PC-9 (cell line): ENCODE data around the gene MYO5C. TPM values are rescaled to one million over a fixed set of nuclear protein-coding genes. Genes with fewer than 3 reads are reported as not detected.

ENCODE experiments used
- BruUV-seq: library from RNA; stranded (reverse); fragments of 400-500 nt; replicated peaks from 2 replicates; lab custom pipeline; 2021; lab: Mats Ljungman, UMichigan
- CTCF ChIA-PET: fragments of 300-600 bp; sonication (Branson Sonifier 250); formaldehyde crosslinking; loops from one replicate; lab custom pipeline; 2022; ENCODE audit warnings: antibody characterized with exemption; lab: Charles Lee
- POLR2A ChIA-PET: fragments of 300-600 bp; sonication (Branson Sonifier 250); formaldehyde crosslinking; loops from one replicate; lab custom pipeline; 2022; ENCODE audit warnings: antibody characterized with exemption; ENCODE audit not compliant: unreplicated experiment; lab: Charles Lee
- DNase-seq, 2 experiments: peaks; one replicate each; pipeline versions ENCODE4 v3.0.0 to v3.0.0-alpha.2; 2015 to 2022; ENCODE audit warnings: mixed read lengths in 1 of 2
- H2AFZ ChIP-seq: fragments of 200-600 bp; sonication (generic); 2 replicates; pipeline ENCODE4 v1.8.1; 2017; ENCODE audit warnings: antibody characterized with exemption
- H3F3A ChIP-seq: fragments of 200-600 bp; sonication (generic); 2 replicates; pipeline ENCODE4 v1.8.1; 2017; ENCODE audit warnings: antibody characterized with exemption, mild to moderate bottlenecking, low read depth; ENCODE audit not compliant: insufficient read depth
- H3K27ac ChIP-seq: fragments of 200-600 bp; sonication (generic); 2 replicates; pipeline ENCODE4 v1.6.1; 2016; ENCODE audit warnings: mixed run types
- H3K27me3 ChIP-seq: fragments of 200-600 bp; sonication (generic); 2 replicates; pipeline ENCODE4 v1.6.1; 2016; ENCODE audit warnings: low read depth, mixed run types; ENCODE audit not compliant: insufficient read depth
- H3K36me3 ChIP-seq: fragments of 200-600 bp; sonication (generic); 2 replicates; pipeline ENCODE4 v1.6.1; 2016; ENCODE audit warnings: low read depth, mixed run types
- H3K4me1 ChIP-seq: fragments of 200-600 bp; sonication (generic); replicated peaks from 2 replicates; pipeline ENCODE4 v1.6.1; 2016; ENCODE audit warnings: mixed run types; ENCODE audit not compliant: insufficient read depth
- H3K4me2 ChIP-seq: fragments of 200-600 bp; sonication (generic); 2 replicates; pipeline ENCODE4 v1.6.1; 2017; ENCODE audit warnings: mixed run types
- H3K4me3 ChIP-seq: fragments of 200-600 bp; sonication (generic); 2 replicates; pipeline ENCODE4 v1.6.1; 2016; ENCODE audit warnings: mixed run types
- H3K79me2 ChIP-seq: fragments of 200-600 bp; sonication (generic); 2 replicates; pipeline ENCODE4 v1.6.1; 2017; ENCODE audit warnings: low read depth, mixed run types
- H3K9me2 ChIP-seq: fragments of 200-600 bp; sonication (generic); 2 replicates; pipeline ENCODE4 v1.8.1; 2017; ENCODE audit warnings: mild to moderate bottlenecking; ENCODE audit not compliant: insufficient read depth
- H3K9me3 ChIP-seq: fragments of 200-600 bp; sonication (generic); 2 replicates; pipeline ENCODE4 v1.8.1; 2016; ENCODE audit warnings: low read depth; ENCODE audit not compliant: insufficient read depth
- H4K20me1 ChIP-seq: fragments of 200-600 bp; sonication (generic); 2 replicates; pipeline ENCODE4 v1.8.1; 2017; ENCODE audit not compliant: insufficient read depth
- EZH2 ChIP-seq: fragments of 200-600 bp; sonication (generic); IDR thresholded peaks from 2 replicates; pipeline ENCODE4 v1.8.0; 2017; ENCODE audit warnings: antibody characterized with exemption, low read depth
- intact Hi-C: fragments of 100-400 bp; cut with micrococcal nuclease; formaldehyde crosslinking; loops from one replicate; pipeline ENCODE4 v1.10.0; 2022; ENCODE audit not compliant: unreplicated experiment
- total RNA-seq: library from RNA; stranded (reverse); gene quantifications from 2 replicates; pipeline ENCODE4 v1.2.3, GENCODE V29; 2021
- TF ChIP-seq, protein P1 (sequence below): fragments of 200-600 bp; sonication (generic); conservative IDR thresholded peaks from 2 replicates; pipeline ENCODE4 v1.6.1; 2017; ENCODE audit warnings: mixed run types, antibody characterized with exemption, mild to moderate bottlenecking, moderate library complexity

The MYO5C gene
- total RNA-seq, 1 experiment from 2014 or later: 41.1 TPM

DNA sequence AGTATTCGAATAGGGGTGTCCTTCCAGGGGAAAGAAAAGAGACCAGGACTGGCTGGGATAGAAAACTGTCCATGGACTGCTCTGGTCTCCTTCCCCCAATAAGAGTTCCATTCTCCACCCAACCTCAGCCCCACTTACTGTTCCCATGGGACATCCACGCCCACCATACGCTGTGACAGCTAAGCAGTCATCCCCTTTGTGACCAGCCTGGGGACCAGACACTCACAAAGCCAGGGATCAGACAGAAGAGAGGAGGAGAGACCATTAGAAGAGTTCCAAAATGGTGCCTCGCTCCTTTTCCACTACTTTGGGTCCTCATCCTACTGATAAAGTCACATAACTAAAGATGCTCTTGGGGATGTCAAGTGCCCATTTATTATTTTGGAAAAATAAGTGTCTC lies 76.8 kb downstream of the MYO5C start:
- DNase-seq: no peak
- no peaks in the 10 kb centered on the region for H4K20me1 ChIP-seq
- no peak overlapping the region for H2AFZ ChIP-seq
- no peaks in the 10 kb centered on the region for H3F3A ChIP-seq
- H3K27ac ChIP-seq: no peak overlapping the region
- no TSS peak for BruUV-seq
- no peaks in the 10 kb centered on the region; the same call in 1 of the 2 replicates for H3K36me3 ChIP-seq
- ChIA-PET POLR2A (no interaction called here), CTCF (no interaction called here)
- H3K4me1 ChIP-seq: no peaks in the 10 kb centered on the region
- intact Hi-C loops: no loop called here
- no peaks in the 10 kb centered on the region for H3K79me2 ChIP-seq
- H3K9me2 ChIP-seq: no peaks in the 10 kb centered on the region
- H3K4me2 ChIP-seq: no peak overlapping the region
- H3K27me3 ChIP-seq: no peaks in the 10 kb centered on the region
- no peak overlapping the region for H3K4me3 ChIP-seq
- H3K9me3 ChIP-seq: no peaks in the 10 kb centered on the region
- TF ChIP-seq, protein P1, sequence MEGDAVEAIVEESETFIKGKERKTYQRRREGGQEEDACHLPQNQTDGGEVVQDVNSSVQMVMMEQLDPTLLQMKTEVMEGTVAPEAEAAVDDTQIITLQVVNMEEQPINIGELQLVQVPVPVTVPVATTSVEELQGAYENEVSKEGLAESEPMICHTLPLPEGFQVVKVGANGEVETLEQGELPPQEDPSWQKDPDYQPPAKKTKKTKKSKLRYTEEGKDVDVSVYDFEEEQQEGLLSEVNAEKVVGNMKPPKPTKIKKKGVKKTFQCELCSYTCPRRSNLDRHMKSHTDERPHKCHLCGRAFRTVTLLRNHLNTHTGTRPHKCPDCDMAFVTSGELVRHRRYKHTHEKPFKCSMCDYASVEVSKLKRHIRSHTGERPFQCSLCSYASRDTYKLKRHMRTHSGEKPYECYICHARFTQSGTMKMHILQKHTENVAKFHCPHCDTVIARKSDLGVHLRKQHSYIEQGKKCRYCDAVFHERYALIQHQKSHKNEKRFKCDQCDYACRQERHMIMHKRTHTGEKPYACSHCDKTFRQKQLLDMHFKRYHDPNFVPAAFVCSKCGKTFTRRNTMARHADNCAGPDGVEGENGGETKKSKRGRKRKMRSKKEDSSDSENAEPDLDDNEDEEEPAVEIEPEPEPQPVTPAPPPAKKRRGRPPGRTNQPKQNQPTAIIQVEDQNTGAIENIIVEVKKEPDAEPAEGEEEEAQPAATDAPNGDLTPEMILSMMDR: no peak
- no peak for TF ChIP-seq EZH2

DNA sequence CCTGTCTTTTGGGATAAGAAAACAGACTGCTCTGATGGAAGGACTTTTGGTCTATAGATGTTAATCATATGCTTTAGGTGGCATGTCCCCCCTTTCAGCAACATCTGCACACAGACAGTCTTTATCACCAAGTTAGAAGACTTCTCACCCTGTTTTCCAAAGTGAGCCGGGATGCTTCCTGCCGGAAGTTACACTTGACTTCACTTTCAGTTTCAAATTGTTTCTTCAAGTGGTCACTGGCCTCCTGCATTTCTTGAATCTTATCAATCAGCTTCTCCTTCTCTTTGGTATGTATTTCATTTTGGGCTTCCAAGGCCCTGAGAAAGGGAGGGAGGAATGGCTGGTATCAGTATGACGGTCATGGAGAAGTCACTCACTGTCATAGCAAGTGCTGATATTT lies 77.2 kb downstream of the MYO5C start:
- H3K27ac ChIP-seq: no peak overlapping the region
- no TSS peak for BruUV-seq
- H3K4me3 ChIP-seq: no peak overlapping the region
- ChIA-PET CTCF (no interaction called here), POLR2A (no interaction called here)
- no peaks in the 10 kb centered on the region for H4K20me1 ChIP-seq
- no peaks in the 10 kb centered on the region for H3K9me2 ChIP-seq
- H3K27me3 ChIP-seq: no peaks in the 10 kb centered on the region
- no peaks in the 10 kb centered on the region for H3K79me2 ChIP-seq
- intact Hi-C loops: no loop called here
- H3K4me2 ChIP-seq: no peak overlapping the region
- TF ChIP-seq, protein P1: no peak
- no peak for TF ChIP-seq EZH2
- H2AFZ ChIP-seq: no peak overlapping the region
- no peaks in the 10 kb centered on the region; the same call in 1 of the 2 replicates for H3K36me3 ChIP-seq
- H3F3A ChIP-seq: no peaks in the 10 kb centered on the region
- H3K9me3 ChIP-seq: no peaks in the 10 kb centered on the region
- H3K4me1 ChIP-seq: no peaks in the 10 kb centered on the region
- DNase-seq: no peak

- no TSS peak for BruUV-seq
- H3K9me3 ChIP-seq: no peaks in the 10 kb centered on the region
- intact Hi-C loops: no loop called here
- H3K79me2 ChIP-seq: no peaks in the 10 kb centered on the region
- no peaks in the 10 kb centered on the region for H3K9me2 ChIP-seq
- no peaks in the 10 kb centered on the region for H4K20me1 ChIP-seq
- H3K27me3 ChIP-seq: no peaks in the 10 kb centered on the region
- no peaks in the 10 kb centered on the region for H3K4me1 ChIP-seq
- no peak for TF ChIP-seq EZH2
- TF ChIP-seq, protein P1: no peak
- no peaks in the 10 kb centered on the region for H3K36me3 ChIP-seq
- H3F3A ChIP-seq: no peaks in the 10 kb centered on the region
- CTCF ChIA-PET: interaction anchor here (0.7 to 0.8 kb wide), 2 partner anchors 10 to 517 kb away, joined by 4 read pairs; no protein-coding TSS in a partner anchor
- POLR2A ChIA-PET: no interaction called here
- H3K4me3 ChIP-seq: no peak overlapping the region
- no peak overlapping the region for H3K27ac ChIP-seq
- no peak overlapping the region for H3K4me2 ChIP-seq
- H2AFZ ChIP-seq: no peak overlapping the region
- DNase-seq: no peak
Observed at GRCh38 chr15:52217186-52217585, 78.4 kb downstream of the MYO5C start.
